AG04450 (cell line): ENCODE data around the gene POLQ. TPM values are rescaled to one million over a fixed set of nuclear protein-coding genes. Genes with fewer than 3 reads are reported as not detected.
A peak's percentile ranks its signal among the peaks of the same experiment; 100 is the strongest.

Experiments
- CTCF ChIA-PET: fragments of 300-600, 350-600 bp; formaldehyde crosslinking; extraction: SDS; loops from one replicate; lab custom pipeline; 2022; ENCODE audit warnings: antibody characterized with exemption, inconsistent platforms; lab: Charles Lee
- POLR2A ChIA-PET: fragments of 350-600 bp; formaldehyde crosslinking; extraction: SDS; loops from one replicate; lab custom pipeline; 2021; ENCODE audit warnings: antibody characterized with exemption, inconsistent platforms; lab: Yijun Ruan, JAX
- DNase-seq: peaks from one replicate; pipeline ENCODE4 v3.0.0-alpha.2; 2011; ENCODE audit warnings: low read depth, low spot score
- H3K27ac ChIP-seq: one replicate; pipeline ENCODE4 v1.5.1; 2012; ENCODE audit warnings: low read depth, low read length, control low read depth
- H3K27me3 ChIP-seq: one replicate; pipeline ENCODE4 v1.6.0; 2012; ENCODE audit warnings: low read length; ENCODE audit not compliant: control insufficient read depth, insufficient read depth
- H3K4me3 ChIP-seq: 2 replicates; pipeline ENCODE4 v1.5.1; 2011; ENCODE audit warnings: mild to moderate bottlenecking, low read depth, low read length, control low read depth
- H3K9me3 ChIP-seq: 2 replicates; pipeline ENCODE4 v1.5.1; 2012; ENCODE audit warnings: low read length; ENCODE audit not compliant: control insufficient read depth, insufficient read depth
- polyA plus RNA-seq: library from polyadenylated mRNA; depleted of rRNA; stranded (reverse); fragments of >200 nt; gene quantifications from 2 replicates; pipeline ENCODE4 v1.2.3, GENCODE V29; 2011
- TF ChIP-seq, protein P1 (sequence below): IDR thresholded peaks from 2 replicates; pipeline ENCODE4 v1.5.1; 2011; ENCODE audit warnings: low read depth, low read length, control low read depth, inconsistent platforms

Gene POLQ
- polyA plus RNA-seq, 1 experiment: 1.4 TPM

GRCh38 chr3:121436641-121437040, 109.1 kb downstream of the POLQ start:
- POLR2A ChIA-PET: no interaction called here
- no peak for DNase-seq
- no peaks in the 10 kb centered on the region for H3K9me3 ChIP-seq
- no peaks in the 10 kb centered on the region for H3K27me3 ChIP-seq
- TF ChIP-seq, protein P1, sequence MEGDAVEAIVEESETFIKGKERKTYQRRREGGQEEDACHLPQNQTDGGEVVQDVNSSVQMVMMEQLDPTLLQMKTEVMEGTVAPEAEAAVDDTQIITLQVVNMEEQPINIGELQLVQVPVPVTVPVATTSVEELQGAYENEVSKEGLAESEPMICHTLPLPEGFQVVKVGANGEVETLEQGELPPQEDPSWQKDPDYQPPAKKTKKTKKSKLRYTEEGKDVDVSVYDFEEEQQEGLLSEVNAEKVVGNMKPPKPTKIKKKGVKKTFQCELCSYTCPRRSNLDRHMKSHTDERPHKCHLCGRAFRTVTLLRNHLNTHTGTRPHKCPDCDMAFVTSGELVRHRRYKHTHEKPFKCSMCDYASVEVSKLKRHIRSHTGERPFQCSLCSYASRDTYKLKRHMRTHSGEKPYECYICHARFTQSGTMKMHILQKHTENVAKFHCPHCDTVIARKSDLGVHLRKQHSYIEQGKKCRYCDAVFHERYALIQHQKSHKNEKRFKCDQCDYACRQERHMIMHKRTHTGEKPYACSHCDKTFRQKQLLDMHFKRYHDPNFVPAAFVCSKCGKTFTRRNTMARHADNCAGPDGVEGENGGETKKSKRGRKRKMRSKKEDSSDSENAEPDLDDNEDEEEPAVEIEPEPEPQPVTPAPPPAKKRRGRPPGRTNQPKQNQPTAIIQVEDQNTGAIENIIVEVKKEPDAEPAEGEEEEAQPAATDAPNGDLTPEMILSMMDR: no peak
- no peak overlapping the region for H3K27ac ChIP-seq
- CTCF ChIA-PET: no interaction called here
- H3K4me3 ChIP-seq: no peak overlapping the region

- no peaks in the 10 kb centered on the region for H3K27me3 ChIP-seq
- H3K27ac ChIP-seq: no peak overlapping the region
- ChIA-PET CTCF (no interaction called here), POLR2A (no interaction called here)
- no peak for DNase-seq
- H3K4me3 ChIP-seq: no peak overlapping the region
- TF ChIP-seq, protein P1: no peak
- H3K9me3 ChIP-seq: no peaks in the 10 kb centered on the region
These were observed 109.7 kb downstream of the POLQ start for GRCh38 chr3:121436074-121436473.

- no peaks in the 10 kb centered on the region for H3K9me3 ChIP-seq
- H3K4me3 ChIP-seq: peak overlapping the region; percentile 35
- H3K27me3 ChIP-seq: no peaks in the 10 kb centered on the region
- ChIA-PET CTCF (interaction anchor here (0.7 to 0.9 kb wide), 2 partner anchors 93 to 115 kb away, joined by 3 read pairs; no protein-coding TSS in a partner anchor), POLR2A (interaction anchor here (0.6 kb wide), 1 partner anchor 356 kb away, joined by 5 read pairs; no protein-coding TSS in a partner anchor)
- peak; percentile 3 for DNase-seq
- H3K27ac ChIP-seq: no peak overlapping the region
- TF ChIP-seq, protein P1: no peak
These were observed 113.9 kb downstream of the POLQ start for GRCh38 chr3:121431726-121432517.

GRCh38 chr3:121430664-121431215, 115.0 kb downstream of the POLQ start:
- H3K4me3 ChIP-seq: no peak overlapping the region
- CTCF ChIA-PET: no interaction called here
- POLR2A ChIA-PET: no interaction called here
- no peak for DNase-seq
- no peaks in the 10 kb centered on the region for H3K9me3 ChIP-seq
- H3K27ac ChIP-seq: no peak overlapping the region
- H3K27me3 ChIP-seq: no peaks in the 10 kb centered on the region
- TF ChIP-seq, protein P1: no peak

- H3K9me3 ChIP-seq: no peaks in the 10 kb centered on the region
- H3K27ac ChIP-seq: no peak overlapping the region
- ChIA-PET CTCF (no interaction called here), POLR2A (no interaction called here)
- H3K4me3 ChIP-seq: no peak overlapping the region
- TF ChIP-seq, protein P1: no peak
- H3K27me3 ChIP-seq: no peaks in the 10 kb centered on the region
- no peak for DNase-seq
These were observed 121.2 kb downstream of the POLQ start for GRCh38 chr3:121424549-121424948.
